ENCODE measurements around the gene KRT6C. TPM values are rescaled to one million over a fixed set of nuclear protein-coding genes. Genes with fewer than 3 reads are reported as not detected.

The KRT6C gene
- total RNA-seq, 1 donor, result not detected

GRCh38 chr12:52434760-52435530 lies 38.7 kb downstream of the KRT6C start:
- no peak overlapping the region for H3K4me3 ChIP-seq (ENCODE audit: low read depth, low read length)
- TF ChIP-seq CTCF (IDR thresholded peaks at IDR 0.05; ENCODE audit: insufficient read depth, low read depth, low read length), result no peak
- DNase-seq (ENCODE audit: low read depth), result no peak

GRCh38 chr12:52434081-52434733 lies 39.4 kb downstream of the KRT6C start, which contains the start of gene KRT75:
Gene KRT75 (minus strand): TSS chr12:52434371. CDS start chr12:52434304, 67 bp downstream.
- H3K4me3 ChIP-seq (ENCODE audit: low read depth, low read length), result no peak within 1 kb of the TSS
- TF ChIP-seq CTCF (IDR thresholded peaks at IDR 0.05; ENCODE audit: insufficient read depth, low read depth, low read length), result no peak
- no peak for DNase-seq (ENCODE audit: low read depth)

GRCh38 chr12:52433501-52434080 lies 40.0 kb downstream of the KRT6C start:
- no peak overlapping the region for H3K4me3 ChIP-seq (ENCODE audit: low read depth, low read length)
- no peak for TF ChIP-seq CTCF (IDR thresholded peaks at IDR 0.05; ENCODE audit: insufficient read depth, low read depth, low read length)
- no peak for DNase-seq (ENCODE audit: low read depth)

GRCh38 chr12:52432559-52433207 lies 40.9 kb downstream of the KRT6C start:
- no peak for DNase-seq (ENCODE audit: low read depth)
- TF ChIP-seq CTCF (IDR thresholded peaks at IDR 0.05; ENCODE audit: insufficient read depth, low read depth, low read length), result no peak
- no peak overlapping the region for H3K4me3 ChIP-seq (ENCODE audit: low read depth, low read length)

GRCh38 chr12:52428121-52428520 lies 45.5 kb downstream of the KRT6C start:
- DNase-seq (ENCODE audit: low read depth), result no peak
- H3K4me3 ChIP-seq (ENCODE audit: low read depth, low read length), result no peak overlapping the region
- TF ChIP-seq CTCF (IDR thresholded peaks at IDR 0.05; ENCODE audit: insufficient read depth, low read depth, low read length), result no peak

GRCh38 chr12:52427083-52427482 lies 46.5 kb downstream of the KRT6C start:
- DNase-seq (ENCODE audit: low read depth), result no peak
- TF ChIP-seq CTCF (IDR thresholded peaks at IDR 0.05; ENCODE audit: insufficient read depth, low read depth, low read length), result no peak
- no peak overlapping the region for H3K4me3 ChIP-seq (ENCODE audit: low read depth, low read length)
